K562 (cell line): ENCODE results near the gene IP6K3.

Source experiments
- CBFA2T3 ChIP-seq: fragments of 450-650 bp; IDR thresholded peaks from 2 replicates; pipeline ENCODE4 v1.6.1; 2017
- DPF2 ChIP-seq: fragments of 450-650 bp; IDR thresholded peaks from 2 replicates; pipeline ENCODE4 v1.6.1; 2016
- REST ChIP-seq, 2 experiments: fragments of 450-650 bp; formaldehyde crosslinking in 1 of 2; IDR thresholded peaks; 2 replicates each; pipeline versions ENCODE4 v1.4.0 to v1.6.1; 2014 to 2020; ENCODE audit warnings: mild to moderate bottlenecking in 2 of 2, borderline replicate concordance in 1 of 2, low read depth in 1 of 2
- SMAD2 ChIP-seq: fragments of 150-350 bp; IDR thresholded peaks from 2 replicates; pipeline ENCODE4 v1.6.1; 2014; ENCODE audit warnings: low read depth, mild to moderate bottlenecking, low read length
- SMAD3 ChIP-seq: fragments of 450-650 bp; formaldehyde crosslinking; conservative IDR thresholded peaks from 2 replicates; pipeline ENCODE4 v1.4.0; 2020; ENCODE audit warnings: mild to moderate bottlenecking
- SMARCC2 ChIP-seq: fragments of 450-650 bp; IDR thresholded peaks from 2 replicates; pipeline ENCODE4 v1.6.1; 2017; ENCODE audit warnings: antibody characterized with exemption, moderate library complexity, mild to moderate bottlenecking, low read depth
- ZBTB7A ChIP-seq: IDR thresholded peaks from 2 replicates; pipeline ENCODE4 v1.6.1; 2011; ENCODE audit warnings: low read depth, mild to moderate bottlenecking, low read length, moderate library complexity, borderline replicate concordance; ENCODE audit not compliant: control insufficient read depth
- ZNF12 ChIP-seq: sonication (generic); formaldehyde crosslinking; IDR thresholded peaks from 2 replicates; pipeline ENCODE4 v1.4.0; 2020; ENCODE audit warnings: mild to moderate bottlenecking, missing genetic modification reagents
- TF ChIP-seq, protein P1 (sequence below), 3 experiments: IDR thresholded peaks in 2 of 3; conservative IDR thresholded peaks in 1 of 3; 2 replicates each; pipeline ENCODE4 v1.5.1; 2011 to 2012; ENCODE audit warnings: low read length in 3 of 3, mild to moderate bottlenecking in 3 of 3, control low read depth in 2 of 3, improper control_type of control experiment in 1 of 3, inconsistent platforms in 1 of 3, low read depth in 1 of 3, mixed read lengths in 1 of 3, moderate library complexity in 1 of 3; ENCODE audit not compliant: insufficient read depth in 2 of 3
- TF ChIP-seq, protein P2 (sequence below): fragments of 450-650 bp; conservative IDR thresholded peaks from 2 replicates; pipeline ENCODE4 v1.6.1; 2016; ENCODE audit warnings: missing genetic modification characterization, low read depth, mild to moderate bottlenecking, missing compliant biosample characterization, moderate library complexity
- TF ChIP-seq, protein P3 (sequence below): sonication (generic); formaldehyde crosslinking; IDR thresholded peaks from 2 replicates; pipeline ENCODE4 v1.8.1; 2023; ENCODE audit warnings: mild to moderate bottlenecking, missing genetic modification reagents
- TF ChIP-seq, protein P4 (sequence below): fragments of 450-650 bp; IDR thresholded peaks from one replicate; pipeline ENCODE4 v1.6.1; 2018; ENCODE audit warnings: mild to moderate bottlenecking, moderate library complexity; ENCODE audit not compliant: partially characterized antibody

DNA sequence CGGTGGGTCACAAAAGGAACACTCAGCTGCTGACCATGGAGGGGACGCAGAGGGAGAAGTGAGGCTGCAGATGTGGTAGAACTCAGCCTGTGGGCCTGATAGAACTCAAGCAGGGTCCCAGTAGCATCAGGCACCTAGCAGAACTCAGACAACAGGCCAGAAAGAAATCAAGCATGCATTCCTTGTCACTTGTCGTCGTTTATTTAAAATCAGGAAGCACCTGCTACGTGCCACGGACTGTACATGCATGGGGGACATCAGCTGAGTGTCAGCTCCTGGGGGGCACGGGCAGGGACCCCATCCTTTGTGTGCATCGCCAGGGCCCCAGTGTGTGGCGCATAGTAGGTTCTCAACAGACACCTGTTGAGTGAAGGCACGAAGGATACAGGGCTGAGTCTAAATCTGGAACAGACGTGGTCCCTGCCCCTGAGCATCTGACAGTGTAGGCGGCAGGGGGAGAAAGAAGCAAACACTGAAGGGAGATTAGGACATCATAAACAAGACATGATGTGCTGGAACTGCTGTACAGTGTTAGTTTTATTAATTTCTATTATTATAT, 67.7 kb downstream of the IP6K3 start:
- TF ChIP-seq, protein P1, sequence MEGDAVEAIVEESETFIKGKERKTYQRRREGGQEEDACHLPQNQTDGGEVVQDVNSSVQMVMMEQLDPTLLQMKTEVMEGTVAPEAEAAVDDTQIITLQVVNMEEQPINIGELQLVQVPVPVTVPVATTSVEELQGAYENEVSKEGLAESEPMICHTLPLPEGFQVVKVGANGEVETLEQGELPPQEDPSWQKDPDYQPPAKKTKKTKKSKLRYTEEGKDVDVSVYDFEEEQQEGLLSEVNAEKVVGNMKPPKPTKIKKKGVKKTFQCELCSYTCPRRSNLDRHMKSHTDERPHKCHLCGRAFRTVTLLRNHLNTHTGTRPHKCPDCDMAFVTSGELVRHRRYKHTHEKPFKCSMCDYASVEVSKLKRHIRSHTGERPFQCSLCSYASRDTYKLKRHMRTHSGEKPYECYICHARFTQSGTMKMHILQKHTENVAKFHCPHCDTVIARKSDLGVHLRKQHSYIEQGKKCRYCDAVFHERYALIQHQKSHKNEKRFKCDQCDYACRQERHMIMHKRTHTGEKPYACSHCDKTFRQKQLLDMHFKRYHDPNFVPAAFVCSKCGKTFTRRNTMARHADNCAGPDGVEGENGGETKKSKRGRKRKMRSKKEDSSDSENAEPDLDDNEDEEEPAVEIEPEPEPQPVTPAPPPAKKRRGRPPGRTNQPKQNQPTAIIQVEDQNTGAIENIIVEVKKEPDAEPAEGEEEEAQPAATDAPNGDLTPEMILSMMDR (IDR thresholded peaks at IDR 0.05 in 2 of 3, conservative IDR thresholded peaks at IDR 0.05 in 1 of 3; ENCODE audit: insufficient read depth in 2 of 3, low read depth in 1 of 3, low read length in 3 of 3): no peak
- TF ChIP-seq, protein P2, sequence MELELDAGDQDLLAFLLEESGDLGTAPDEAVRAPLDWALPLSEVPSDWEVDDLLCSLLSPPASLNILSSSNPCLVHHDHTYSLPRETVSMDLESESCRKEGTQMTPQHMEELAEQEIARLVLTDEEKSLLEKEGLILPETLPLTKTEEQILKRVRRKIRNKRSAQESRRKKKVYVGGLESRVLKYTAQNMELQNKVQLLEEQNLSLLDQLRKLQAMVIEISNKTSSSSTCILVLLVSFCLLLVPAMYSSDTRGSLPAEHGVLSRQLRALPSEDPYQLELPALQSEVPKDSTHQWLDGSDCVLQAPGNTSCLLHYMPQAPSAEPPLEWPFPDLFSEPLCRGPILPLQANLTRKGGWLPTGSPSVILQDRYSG (tag): no peak
- TF ChIP-seq, protein P3, sequence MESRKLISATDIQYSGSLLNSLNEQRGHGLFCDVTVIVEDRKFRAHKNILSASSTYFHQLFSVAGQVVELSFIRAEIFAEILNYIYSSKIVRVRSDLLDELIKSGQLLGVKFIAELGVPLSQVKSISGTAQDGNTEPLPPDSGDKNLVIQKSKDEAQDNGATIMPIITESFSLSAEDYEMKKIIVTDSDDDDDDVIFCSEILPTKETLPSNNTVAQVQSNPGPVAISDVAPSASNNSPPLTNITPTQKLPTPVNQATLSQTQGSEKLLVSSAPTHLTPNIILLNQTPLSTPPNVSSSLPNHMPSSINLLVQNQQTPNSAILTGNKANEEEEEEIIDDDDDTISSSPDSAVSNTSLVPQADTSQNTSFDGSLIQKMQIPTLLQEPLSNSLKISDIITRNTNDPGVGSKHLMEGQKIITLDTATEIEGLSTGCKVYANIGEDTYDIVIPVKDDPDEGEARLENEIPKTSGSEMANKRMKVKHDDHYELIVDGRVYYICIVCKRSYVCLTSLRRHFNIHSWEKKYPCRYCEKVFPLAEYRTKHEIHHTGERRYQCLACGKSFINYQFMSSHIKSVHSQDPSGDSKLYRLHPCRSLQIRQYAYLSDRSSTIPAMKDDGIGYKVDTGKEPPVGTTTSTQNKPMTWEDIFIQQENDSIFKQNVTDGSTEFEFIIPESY (CRISPR knock-in tag): no peak
- TF ChIP-seq REST (IDR thresholded peaks at IDR 0.05; ENCODE audit: borderline replicate concordance): no peak
- no peak for TF ChIP-seq REST (CRISPR knock-in tag; IDR thresholded peaks at IDR 0.05; ENCODE audit: low read depth)
- no peak for TF ChIP-seq SMAD2
- no peak for TF ChIP-seq SMAD3 (CRISPR knock-in tag)
- no peak for TF ChIP-seq ZBTB7A
- TF ChIP-seq CBFA2T3: no peak
- no peak for TF ChIP-seq ZNF12 (CRISPR knock-in tag)
- TF ChIP-seq, protein P4, sequence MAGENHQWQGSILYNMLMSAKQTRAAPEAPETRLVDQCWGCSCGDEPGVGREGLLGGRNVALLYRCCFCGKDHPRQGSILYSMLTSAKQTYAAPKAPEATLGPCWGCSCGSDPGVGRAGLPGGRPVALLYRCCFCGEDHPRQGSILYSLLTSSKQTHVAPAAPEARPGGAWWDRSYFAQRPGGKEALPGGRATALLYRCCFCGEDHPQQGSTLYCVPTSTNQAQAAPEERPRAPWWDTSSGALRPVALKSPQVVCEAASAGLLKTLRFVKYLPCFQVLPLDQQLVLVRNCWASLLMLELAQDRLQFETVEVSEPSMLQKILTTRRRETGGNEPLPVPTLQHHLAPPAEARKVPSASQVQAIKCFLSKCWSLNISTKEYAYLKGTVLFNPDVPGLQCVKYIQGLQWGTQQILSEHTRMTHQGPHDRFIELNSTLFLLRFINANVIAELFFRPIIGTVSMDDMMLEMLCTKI: no peak
- no peak for TF ChIP-seq SMARCC2
- no peak for TF ChIP-seq DPF2
